ENCODE data around the gene FAM110C.
"Not testable (repeated sequence)": the region's sequence is repeated elsewhere in the genome, so short reads cannot be mapped to it uniquely, and the experiment has no call there.

The FAM110C gene, protein sequence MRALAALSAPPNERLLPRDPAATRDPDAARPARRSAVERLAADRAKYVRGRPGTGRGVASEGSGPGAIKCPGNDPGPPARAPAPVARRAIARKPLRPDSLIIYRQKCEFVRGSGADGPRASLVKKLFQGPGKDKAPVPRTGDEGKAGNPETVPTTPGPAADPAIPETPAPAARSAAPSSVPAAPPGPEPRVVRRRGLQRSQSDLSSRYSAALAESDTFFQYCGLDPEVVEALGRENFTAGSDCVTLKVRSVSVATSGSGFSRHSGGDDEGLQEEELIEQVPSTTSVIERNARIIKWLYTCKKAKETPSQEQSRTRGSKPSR

DNA sequence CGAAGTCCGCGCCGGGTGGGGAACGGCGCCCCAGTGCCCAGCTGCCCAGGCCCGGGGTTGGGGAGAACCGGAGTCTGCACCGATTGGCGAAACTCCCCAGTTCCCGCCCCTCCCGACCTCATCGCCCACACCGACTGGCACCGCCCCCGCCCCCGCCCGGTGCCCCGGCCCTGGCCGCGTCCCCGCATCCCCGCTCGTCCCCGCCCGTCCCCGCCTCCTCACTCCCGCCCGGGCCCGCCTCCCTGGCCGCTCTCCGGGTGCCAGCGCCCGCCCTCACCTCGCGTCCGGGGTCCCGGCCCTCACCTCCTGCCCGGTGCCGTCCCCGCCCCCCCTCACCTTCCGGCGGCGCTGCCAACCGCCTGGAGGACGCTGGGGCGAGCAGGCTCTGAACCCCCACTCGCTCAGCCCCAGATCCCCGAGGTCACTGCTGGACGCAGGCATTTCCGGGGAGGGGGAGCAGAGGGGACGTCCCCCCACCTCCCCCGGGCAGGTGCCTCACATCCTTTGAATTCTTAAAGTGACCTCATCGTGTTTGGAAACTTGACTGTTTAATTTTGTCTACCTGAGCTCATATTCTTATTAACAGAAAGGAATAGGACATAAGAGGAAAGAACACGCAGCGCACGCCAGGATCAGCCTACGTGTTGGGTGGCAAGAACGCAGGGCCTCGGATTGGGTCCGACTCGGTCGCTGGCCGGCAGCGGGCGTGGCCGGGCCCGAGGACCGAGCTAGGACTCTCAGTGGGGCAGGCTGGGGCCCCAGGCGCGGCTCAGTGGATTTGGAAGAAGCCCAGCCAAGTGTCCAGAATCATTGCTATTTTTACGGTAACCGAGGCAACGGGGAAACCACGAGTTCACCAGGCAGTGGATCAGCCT is at the start of gene FAM110C:
TSS of gene FAM110C (minus strand) at position 35 of the 875 bp plus-strand sequence. CDS start 120 bp downstream, outside the sequence.
- DNase-seq, result no peak

DNA sequence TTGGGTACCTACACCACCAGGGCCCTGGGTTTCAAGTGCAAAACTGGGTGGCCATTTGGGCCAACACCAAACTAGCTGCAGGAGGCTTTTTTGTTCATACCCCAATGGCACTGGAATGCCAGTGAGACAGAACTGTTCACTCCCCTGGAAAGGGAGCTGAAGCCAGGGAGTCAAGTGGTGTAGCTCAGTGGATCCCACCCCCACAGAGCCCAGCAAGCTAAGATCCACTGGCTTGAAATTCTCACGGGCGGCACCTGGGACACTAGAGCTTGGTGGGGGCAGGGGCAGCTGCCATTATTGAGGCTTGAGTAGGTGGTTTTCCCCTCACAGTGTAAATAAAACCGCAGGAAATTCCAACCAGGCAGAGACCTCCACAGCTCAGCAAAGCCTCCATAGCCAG is 46.0 kb upstream of the FAM110C start:
- no peak for DNase-seq

DNA sequence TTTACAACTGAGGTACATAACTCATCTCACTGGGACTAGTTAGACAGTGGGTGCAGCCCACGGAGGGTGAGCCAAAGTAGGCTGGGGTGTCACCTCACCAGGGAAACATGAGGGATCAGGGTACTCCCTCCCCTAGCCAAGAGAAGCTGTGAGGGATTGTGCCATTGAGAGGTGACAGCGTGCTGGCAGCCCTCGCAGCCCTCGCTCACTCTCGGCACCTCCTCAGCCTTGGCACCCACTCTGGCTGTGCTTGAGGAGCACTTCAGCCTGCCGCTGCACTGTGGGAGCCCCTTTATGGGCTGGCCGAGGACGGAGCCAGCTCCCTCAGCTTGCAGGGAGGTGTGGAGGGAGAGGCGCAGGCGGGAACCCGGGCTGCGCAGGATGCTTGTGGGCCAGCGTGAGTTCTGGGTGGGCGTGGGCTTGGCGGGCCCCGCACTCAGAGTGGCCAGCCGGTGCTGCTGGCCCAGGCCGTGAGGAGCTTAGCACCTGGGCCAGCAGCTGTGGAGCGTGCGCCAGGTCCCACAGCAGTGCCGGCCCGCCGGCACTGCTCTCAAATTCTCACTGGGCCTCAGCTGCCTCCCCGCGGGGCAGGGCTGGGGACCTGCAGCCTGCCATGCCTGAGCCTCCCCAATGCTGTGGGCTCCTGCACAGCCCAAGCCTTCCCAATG is 44.5 kb upstream of the FAM110C start:
- DNase-seq, result no peak

DNA sequence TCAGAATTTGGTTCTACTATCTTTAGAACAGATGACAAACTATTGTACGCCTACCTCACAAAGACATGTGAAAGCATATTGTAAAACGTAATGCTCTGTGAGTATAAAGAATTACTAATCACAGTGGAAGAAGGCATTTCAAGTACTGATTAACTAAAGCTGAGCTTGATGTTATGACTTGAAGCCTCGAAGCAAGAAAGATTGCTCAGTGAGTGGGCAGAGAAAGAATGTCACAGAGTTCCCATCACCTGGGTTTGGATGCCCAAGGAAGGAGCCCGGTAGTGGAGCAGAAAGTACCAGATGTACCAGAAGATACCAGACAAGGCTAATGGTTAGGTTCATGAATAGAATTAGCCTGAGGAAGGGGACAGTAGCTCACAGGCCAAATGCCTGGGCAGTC is 39.5 kb upstream of the FAM110C start:
- DNase-seq, result no peak

DNA sequence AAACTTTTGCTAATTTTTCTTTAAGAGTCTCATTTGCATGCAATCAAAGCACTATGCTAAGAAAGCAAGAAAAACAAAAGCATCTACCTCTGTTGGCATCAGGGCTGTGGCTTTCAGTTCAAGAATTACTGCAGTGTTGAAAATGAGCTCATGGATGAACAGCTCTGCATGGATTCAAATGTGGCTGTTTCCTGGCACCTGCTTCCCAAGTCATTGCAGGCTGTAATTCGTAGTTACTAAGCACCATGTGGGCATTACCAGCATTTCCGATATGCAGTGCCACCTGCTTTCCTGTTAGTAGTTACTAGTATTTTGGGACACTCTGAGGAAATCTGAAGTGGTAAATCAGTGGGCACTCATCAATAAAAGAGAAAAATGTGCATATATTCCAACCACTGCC is 37.8 kb upstream of the FAM110C start:
- no peak for DNase-seq

DNA sequence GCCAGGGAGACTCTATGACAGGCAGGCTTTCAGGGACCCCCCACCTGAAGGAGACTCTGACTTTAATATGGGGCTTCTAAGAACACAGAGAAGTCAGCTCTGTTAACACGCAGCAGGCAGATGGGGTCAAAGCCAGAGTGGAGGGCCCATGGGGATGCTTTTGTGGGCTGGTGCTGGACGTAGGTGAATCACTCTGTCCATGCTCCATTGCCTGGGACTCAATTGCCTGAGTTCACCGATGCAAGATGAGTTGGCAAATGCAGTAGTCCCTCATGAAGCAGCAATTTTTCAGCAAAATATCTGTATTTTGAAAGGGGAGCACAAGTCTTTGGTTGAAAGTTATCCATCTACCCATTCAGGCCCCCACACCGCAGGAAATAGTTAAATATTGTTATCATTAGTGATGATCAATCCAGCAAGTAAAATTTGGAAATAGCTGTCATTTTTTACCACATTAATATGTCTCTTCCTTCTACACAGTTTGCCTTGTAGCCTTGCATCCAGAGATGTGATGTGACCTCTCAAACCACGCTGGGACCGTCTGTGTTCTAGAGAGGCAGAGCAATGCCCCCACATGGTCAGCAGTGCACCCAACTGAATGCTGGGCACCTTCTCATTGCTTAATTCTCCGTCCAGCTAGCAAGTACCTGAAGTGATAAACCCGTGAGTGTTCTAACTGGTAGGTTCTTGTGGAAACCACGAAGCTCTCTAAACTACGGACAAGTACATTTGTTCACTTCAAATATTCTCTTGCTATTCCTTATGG is 34.8 kb upstream of the FAM110C start:
- no peak for DNase-seq

DNA sequence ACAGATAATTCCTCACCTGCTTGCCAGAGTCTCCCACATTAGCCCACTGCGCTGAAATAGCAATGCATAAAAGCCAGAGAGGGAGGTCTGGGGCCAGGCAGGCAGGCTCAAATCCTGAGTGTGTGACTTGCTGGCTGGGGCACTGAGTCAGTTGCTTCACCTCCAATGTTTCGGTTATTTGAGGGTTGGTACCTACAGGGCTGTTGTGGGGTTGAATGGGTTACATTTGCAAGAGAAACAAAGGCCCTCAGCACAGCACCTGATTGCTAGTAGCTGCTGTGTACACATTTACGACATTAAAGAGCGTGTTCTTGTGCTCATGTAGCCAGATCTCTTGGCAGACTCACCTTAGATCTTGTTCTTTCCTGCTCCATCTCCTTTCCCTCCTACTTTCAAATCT is 34.1 kb upstream of the FAM110C start:
- DNase-seq, result no peak

DNA sequence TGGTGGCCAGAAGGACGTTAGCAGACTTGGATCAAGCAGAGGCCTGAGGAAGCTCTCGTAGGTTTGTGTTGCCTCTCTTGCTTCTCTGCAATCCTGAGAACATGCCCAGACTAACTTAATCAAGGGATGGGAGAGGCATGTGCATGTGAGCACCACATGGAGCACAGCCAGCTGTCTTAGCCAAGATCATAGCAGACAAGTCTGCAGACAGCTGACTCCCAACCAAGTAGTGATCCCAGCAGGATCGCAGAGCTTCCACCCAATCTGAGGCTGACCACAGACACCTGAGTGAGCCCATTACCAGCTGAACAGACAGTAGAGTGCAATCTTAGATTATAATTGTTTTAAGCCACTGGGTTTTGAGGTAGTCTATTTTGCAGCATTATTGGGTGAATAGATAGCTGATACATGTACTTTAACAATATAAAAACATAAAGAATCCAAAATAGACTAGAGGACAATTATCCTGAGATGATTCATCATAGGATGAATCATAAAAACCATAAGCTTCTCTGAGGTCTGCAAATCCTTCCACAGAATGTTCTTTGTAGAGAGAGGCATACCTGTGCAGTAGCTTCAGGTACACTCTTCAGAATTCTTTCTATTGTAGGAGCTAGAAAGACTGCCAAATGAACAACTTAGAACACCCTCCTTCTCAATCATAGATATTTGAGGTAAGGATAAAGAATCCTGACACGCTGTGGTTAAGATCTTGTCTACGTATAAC is 25.2 kb upstream of the FAM110C start:
- DNase-seq, result no peak

DNA sequence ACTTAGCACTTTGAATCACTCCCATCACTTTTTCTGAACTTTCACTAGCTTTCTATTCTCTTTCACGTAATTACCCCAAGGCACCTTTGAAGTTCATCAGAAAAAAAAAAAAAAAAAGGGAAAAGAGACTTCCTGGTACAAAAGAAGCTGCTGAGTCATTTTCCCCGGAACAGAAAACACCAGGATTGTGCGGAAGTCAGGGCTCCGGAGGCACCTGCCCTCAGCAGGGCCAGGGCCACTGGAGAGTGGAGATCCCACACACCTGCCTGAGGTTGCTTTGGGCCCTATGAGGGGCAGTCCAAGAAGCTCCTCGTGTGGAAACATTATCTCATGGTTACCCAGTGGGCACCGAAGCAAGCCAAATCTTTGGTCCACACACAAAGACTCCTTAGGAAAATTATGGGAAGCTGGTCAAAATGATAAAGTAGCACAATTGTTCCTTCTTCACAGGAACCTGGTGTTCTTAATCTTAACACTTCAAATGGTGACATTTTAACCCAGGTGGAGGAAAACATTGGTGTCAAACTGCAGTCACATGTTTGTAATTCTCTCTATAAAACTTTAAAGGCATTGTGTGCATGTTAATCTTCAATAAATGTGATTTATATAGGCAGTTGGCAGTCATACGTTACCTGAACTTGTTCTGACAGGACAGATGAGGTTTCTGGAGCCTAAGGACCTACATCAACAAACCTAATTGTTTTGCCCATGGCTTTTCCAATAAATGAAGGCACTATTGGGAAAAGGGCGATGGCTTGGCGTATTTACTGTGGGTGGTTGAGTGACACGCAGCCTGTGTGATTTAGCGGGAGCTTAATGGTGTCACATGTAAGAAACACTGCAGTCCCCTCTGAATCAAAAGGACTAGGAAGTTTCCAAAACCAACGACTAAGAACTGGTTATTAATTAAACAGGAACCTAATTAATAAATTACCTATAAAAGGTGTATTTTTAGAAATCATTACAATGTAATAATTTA is 23.4 kb upstream of the FAM110C start:
- DNase-seq, result no peak

DNA sequence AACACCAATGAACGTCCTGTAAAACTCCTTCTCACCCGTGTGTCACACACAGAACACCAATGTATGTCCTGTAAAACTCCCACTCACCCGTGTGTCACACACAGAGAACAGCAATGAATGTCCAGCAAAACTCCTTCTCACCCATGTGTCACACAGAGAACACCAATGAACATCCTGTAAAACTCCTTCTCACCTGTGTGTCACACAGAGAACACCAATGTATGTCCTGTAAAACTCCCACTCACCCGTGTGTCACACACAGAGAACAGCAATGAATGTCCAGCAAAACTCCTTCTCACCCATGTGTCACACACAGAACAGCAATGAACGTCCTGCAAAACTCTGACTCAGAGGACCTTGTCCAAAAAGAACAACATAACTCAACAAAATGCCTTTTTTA is 22.3 kb upstream of the FAM110C start:
- DNase-seq, result not testable (repeated sequence)

DNA sequence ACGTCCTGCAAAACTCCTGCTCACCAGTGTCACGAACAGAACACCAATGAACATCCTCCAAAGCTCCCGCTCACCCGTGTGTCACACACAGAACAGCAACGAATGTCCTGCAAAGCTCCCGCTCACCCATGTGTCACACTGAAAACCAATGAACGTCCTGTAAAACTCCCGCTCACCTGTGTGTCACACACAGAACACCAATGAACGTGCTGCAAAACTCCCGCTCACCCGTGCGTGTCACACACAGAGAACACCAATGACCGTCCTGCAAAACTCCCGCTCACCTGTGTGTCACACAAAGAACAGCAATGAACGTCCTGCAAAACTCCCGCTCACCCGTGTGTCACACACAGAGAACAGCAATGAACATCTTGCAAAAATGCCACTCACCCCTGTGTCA is 20.5 kb upstream of the FAM110C start:
- DNase-seq, result no peak

DNA sequence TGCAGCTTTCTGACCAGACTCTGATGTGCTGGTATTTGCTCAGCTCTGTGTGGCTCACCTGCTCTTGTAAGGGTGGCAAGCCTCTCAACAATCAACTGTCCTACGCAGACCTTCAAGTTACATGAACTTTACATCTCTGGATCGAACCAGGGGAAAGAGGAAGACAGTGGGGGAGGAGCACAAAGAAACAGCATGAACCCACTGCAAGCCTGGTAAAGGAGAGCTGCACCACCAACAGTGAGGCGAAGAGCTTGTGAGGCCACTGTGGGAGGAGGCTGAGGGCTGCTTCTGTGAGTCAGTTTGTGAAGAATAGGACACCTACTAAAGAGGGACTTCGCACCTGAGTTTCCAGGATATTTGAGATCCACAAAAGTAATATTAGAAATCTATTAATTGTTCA is 18.8 kb upstream of the FAM110C start:
- no peak for DNase-seq

DNA sequence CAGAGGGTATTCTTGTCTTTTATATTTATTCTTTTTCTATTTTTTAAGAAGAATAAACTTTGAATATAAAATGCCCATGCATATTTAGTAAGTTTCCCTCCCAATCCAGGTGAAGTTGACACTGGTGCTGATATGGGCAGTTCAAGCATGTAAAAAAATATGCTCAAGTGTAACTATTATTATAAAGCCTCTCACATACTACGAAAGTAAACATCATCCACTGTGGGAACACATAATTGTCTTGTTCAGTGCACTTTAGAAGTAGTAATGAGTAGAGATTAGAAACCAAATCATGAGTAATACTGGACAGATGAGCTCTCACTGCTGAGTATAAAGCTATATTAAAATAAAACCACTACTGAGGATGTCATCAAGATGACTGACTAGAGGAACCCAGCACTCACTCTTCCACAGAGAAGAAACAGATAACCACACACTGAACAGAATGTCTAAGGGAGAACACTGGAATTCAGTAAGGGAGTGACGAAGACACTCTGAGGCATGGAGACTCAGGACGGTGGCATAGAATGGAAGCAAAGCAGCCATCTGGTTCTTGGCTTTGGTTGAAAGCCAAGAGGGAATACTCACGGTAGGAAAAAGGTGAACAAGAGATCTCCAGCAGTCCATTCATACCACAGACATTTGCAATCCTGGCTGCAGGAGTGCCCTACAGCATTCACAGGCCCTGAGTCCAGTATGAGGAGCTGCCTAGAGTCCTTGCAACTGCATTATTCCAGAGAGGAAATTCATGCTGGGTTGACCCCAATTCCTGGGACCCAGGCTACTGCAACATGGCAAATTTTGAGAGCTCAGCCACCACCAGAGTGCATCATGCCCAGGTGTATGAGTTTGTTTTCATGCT is 9.5 kb upstream of the FAM110C start:
- no peak for DNase-seq

DNA sequence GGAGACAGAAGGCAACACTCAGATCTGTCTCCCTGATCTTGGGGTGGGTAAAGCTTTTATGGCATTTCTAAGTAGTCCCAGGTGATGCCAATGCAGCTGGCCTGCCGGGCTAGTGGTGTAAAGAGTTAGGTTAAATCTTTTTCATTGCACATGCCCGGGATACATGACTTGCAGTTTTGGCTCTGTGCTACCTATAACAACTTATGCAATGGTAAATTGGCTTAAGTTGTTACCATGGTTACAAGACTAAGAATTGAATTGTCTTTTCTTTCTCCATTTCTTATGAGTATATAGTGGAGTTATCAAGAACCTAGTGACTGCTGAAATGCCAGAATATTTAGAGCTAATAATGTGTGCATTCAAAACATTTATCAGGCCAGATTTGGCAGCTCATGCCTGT is 5.3 kb upstream of the FAM110C start:
- DNase-seq, result no peak

DNA sequence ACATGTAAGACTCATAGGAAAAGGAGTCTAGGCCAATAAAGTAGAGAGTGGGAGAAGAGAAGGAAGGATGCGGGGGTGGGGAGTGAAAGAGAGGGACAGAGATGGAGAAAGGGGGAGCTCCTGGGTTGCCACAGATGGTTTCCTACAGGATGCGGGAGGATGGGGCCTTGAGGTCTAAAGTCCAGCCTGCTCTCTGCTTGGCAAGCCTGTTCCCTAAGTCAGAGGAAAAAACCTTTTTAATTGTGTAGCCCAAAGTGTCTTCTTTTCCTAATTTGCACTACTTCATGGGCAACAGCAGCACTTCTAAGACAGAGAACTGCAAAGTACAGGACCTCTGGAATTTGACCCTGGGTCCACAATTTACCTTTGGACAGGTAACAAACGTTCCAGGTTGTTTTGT is 1.4 kb upstream of the FAM110C start:
- DNase-seq, result no peak

DNA sequence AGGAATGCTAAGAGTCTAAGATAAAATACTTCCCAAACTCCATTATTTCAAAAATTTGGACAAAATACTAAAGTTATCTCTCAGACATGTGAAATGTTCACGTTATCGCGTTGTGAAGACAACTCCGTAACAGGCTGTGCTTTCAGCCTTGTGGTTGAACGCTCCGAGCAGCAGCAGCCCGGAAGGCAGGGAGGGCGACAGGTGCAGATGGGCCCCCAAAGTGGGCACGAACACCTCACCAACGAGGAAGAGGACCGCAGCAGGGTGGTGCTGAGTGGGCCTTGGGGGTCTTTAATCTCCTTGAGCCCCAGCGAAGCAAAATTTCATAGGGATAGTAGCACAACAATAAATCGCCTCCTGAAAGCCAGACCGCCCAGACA is 1.0 kb upstream of the FAM110C start:
- no peak for DNase-seq

DNA sequence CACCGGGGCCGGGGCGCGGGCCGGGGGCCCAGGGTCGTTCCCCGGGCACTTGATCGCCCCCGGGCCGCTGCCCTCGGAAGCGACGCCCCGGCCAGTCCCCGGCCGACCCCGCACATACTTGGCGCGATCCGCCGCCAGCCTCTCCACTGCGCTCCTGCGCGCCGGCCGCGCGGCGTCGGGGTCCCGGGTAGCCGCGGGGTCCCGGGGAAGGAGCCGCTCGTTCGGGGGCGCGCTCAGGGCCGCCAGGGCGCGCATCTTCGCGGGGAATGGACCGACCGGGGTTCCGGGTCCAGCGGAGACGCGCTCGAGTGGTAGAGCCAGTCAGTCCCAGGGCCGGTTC is 204 bp downstream of the FAM110C start:
- no peak for DNase-seq

DNA sequence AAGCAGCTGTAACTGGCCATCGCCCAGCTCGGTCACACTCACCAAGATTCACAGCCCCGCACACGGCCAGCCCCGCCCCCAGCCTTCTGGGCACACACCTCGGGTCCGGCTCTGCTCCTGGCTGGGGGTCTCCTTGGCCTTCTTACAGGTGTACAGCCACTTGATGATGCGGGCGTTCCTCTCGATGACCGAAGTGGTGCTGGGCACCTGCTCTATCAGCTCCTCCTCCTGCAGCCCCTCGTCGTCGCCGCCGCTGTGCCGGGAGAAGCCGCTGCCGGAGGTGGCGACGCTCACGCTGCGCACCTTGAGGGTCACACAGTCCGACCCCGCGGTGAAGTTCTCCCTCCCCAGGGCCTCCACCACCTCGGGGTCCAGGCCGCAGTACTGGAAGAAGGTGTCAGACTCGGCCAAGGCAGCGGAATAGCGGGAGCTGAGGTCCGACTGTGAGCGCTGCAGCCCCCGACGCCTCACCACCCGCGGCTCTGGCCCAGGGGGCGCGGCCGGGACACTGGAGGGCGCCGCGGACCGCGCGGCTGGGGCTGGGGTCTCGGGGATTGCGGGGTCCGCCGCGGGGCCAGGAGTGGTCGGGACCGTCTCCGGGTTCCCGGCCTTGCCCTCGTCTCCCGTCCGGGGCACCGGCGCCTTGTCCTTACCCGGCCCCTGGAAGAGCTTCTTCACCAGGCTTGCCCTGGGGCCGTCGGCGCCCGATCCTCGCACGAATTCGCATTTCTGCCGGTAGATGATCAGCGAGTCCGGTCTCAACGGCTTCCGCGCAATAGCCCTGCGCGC is 769 bp downstream of the FAM110C start:
- no peak for DNase-seq

DNA sequence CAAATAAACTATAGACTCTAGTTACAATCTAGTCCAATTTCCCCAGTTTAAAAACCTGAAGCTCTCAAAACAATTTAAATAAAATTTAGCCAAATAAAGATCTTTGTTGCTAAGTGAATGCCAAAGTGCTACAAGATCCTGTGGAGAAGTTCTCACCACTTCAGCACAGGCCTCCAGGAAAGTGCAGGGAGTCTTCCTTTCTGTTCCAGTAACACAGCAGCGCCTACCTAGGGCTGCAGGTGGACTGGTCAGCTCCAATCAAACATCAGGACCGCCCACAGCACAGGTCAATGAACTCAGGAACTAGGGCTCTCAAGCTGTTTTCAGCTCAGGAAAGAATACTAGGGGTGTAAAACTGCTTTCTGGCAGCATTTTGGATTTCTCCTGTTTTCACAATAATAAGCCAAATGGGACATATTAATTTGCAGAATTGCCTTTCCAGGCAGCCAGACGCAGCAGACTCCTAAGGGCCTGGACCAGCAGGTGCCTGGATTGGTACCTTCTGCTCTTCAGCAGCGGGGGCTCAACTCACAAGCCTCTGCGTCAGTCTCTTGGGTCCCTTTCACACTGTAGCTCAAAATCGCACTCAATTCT is 1.5 kb downstream of the FAM110C start:
- DNase-seq, result no peak
